Stimulated activated CD4-positive, alpha-beta T cell treated with anti-CD3 and anti-CD28 coated beads, Interleukin-1b, Interleukin-23, amount 100 ng/mL, for 1 hour (primary cell): Measurements from ENCODE around the gene DOCK4.

Experiments used
- DNase-seq, 2 donors: peaks; one replicate each; pipeline ENCODE4 v3.0.0-alpha.2; 2020; ENCODE audit warnings: low read depth in 2 of 2

DOCK4 gene

DNA sequence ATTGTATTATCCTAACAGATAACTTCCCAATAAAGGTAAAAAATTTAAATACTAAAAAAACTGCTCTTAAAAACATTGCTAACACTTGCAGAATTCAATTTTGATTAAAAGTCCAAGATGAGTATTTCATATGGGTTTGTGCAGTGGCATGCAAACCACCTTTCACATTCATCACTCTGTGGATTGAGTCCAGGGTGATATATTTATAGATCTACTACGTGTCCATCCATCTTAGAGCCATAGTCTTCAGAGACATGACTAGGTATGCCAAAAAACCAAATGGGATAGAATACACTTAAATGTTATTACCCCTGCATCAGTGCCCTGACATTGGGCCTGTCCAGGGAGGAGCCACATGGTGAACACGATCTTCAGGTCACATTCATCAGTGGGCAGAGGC, 96.0 kb downstream of the DOCK4 start:
- no peak for DNase-seq

DNA sequence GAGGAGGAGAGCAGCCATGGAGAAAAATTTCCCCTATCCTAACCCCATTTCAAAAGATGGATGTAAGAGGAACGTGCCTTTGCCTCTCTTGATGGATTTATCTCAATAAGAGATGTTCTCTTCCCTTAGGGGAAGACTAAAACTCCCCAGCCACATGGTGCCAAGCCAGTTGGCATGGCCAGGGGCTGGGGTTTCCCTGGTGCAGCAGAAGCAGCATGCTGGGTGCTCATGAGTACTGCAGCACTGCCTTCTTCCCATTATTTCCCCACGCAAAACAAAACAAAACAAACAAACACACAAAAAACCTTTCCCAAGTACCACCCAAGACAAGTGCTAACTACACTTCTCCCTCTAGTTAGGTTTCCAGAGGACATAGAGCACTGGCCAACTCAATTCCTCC, 97.2 kb downstream of the DOCK4 start:
- no peak for DNase-seq

DNA sequence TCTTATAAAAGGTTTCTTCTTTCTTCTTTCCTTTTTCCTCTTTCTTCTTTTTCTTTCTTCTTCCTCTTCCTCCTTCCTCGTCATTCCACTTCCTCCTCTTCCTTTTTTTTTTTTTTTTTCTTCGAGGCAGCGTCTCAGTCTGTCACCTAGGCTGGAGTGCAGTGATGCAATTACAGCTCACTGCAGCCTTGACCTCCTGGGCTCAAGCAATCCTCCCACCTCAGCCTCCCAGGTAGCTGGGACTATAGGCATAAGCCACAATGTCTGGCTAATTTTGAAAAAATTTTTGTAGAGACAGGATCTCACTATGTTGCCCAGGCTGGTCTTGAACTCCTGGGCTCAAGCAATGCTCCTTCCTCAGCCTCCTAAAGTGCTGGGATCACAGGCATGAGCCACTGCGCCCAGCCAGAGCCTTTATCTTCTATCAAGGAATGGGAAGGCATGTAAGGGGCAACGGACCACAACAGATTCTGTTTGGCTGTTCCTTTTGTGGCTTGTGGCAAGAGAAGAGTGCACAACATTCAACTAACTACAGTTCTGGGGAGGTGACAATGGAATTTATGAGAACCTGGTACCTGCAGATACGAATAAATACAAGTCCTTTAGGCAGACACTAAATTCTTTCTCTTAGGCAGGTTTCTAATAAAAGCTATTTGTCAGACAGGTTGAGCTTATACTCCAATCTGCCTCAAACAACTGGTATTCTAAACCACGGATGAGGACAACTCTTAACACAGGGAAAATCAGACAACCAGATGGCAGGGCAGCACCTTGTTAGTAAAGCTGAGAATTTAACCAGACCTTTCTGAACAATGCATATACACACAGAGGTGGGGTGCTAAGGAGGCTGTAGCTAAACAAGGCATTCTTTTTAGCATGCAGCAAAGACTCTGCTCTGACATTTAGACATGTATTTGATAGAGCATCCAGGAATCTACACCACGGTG, 100.3 kb downstream of the DOCK4 start:
- DNase-seq = no peak

DNA sequence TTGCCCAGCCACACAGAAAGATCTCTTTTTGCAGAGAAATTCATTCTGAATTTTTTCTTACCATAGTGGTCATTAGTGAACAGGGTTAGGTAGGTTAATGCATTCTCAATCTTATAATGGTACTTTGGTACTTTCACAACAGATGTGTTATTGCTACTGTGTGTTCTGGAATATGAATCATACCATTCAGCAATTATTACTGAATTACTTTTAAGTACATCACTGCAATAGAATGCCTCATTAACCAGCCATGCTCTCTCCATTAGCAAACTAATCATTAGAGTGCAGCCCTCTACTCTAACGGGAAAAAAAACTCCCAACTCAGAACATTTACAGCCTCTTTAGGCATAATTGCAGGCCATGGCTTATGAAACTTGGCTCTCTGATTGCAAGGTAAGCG, 102.1 kb downstream of the DOCK4 start:
- no peak for DNase-seq

DNA sequence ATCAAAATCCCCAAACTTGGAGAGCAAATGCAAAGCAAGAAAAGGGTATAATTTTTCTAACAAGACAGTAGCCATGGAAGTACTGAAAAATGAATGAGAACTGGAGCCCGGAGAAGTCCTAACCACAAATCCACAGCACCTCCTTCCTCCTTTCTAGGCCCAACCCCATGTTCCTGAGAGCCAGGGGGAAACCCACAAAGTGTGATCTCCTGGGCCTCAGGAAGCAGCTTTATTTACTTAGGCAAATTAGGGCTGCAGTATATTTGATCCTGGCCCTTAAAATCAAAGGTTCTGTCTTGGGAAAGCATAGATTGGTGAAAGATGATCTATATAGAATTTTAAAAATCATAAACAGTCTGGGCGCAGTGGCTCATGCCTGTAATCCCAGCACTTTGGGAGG, 103.0 kb downstream of the DOCK4 start:
- no peak for DNase-seq

DNA sequence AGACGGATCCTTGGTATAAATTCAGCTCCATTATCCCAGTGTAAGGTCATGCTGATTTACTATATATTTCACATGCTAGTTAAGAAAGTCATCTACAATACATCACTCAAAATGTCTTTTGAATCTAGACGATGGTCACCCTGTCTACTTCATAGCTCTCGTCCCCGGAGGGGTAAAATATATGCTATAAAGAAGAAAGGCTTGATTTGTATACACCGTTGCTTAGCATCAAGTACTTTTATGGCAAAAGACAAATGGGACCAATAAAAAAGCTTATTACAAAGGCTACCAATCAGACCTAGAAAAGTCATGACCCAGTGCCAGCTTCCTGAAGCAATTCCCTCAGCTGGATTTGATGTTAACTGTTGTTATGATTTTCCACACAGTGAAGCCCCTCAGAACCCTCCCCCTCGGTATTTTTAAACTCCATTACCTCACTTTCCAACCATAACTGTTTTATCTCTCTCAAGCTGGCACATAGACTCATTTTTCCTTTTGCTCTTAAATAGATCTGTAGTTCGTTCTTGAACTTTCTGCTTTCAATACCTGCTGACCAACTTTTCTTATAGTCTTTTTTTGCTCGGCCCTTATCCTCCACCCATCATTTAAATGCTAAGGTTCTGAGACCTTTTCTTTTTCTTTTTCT, 104.9 kb downstream of the DOCK4 start:
- no peak for DNase-seq

DNA sequence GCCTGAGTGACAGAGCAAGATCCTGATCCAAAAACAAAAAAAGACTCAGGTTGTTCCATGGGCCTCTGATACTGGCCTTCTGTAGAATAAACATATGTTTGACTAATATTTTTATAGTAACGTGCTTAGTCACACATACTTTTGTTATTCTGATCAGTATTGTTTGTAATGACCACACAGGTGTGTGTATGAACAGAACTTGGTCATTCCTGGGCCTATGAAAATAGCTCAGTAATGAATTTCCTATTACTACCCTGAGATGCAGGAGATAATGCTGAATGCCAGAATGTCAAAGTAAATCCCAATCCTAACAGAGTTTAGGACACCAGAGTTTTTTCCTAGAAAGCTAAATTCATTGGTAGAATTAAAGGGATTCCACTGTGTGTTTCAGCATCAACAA, 108.7 kb downstream of the DOCK4 start:
- DNase-seq = no peak

DNA sequence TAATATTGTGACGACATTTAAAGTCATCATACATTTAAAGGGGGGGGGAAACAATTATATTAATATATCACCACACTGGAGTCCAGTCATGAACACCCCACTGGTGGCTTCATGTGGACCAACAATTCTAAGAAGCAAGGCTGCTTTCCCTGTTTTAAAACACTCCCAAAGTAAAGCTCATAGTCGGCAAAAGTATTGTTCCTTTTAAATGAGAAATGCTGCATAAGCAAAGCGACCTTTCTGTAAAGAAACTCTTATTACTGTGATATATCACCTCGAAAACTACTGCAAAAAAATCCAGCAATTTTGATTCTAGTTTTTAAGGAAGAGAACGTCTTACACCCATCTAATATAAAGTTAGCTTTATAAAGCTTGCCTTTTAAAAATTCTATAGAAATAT, 112.8 kb downstream of the DOCK4 start:
- DNase-seq = no peak

DNA sequence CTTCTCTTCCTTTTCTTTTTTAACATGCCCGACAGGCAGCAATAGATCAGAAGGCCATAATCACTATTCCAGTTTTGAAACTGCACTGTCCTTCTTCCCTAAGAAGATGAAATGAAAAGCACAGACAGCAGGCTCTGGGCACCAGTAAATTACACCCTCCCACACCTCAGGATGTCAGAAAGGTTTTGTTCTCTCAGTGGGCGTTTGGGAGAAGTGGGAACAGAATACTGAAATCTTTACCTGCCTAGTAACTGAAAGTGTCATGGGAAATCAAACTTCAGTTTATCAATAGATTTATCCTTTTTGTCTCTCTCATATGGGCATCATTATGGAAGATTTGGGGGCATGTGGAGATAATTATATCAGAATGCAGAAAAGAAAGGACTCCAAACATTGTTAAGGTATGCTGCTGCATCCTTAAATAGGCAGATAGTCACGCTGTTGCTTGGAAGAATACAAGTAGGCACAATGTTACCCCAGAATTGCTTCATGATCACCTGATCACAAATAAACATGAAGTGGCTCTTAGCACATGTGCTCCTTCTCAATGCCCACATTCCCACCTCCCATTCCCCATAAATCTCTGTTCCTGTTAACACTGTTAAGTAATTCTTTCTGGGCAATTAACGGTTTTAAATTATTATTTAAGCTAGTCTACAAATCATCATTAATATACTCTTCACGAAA, 113.3 kb downstream of the DOCK4 start:
- DNase-seq = no peak

DNA sequence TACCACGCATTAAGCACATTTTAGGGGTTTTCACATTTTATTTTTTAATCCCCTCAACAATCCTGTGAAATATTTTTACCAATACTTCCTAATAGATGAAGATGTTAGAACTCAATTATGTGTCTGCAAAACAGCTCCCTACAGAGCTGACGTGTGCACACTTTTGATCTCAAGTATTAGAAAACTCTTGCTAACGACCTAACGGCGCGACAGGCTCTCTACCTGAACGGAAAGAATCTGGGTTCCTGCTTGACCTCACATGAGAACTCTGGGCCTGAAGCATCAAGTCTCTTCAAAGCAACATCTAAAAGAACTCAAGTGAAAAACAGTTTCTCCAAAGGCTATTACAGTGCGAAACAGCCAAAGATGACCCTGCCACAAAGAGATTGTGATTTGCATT, 113.9 kb downstream of the DOCK4 start:
- DNase-seq = no peak

DNA sequence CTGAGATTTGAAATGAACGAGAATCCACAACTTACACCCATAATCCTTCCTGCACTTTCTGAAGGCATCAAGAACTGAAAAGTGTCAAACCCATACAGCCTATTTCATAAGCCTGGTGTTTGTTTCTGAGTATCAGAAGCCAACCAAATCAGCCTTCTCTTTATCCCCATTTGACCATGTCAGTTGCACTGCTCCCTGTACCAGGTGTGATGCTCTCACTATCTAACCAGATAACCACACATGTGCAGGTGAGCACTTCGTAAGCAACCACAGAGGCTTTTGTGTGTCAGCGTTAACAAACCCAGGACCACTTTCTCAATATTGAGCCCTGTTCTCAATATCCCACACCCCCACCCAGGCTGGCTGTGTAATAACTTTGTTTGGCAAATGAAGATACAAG, 114.4 kb downstream of the DOCK4 start:
- DNase-seq = no peak

DNA sequence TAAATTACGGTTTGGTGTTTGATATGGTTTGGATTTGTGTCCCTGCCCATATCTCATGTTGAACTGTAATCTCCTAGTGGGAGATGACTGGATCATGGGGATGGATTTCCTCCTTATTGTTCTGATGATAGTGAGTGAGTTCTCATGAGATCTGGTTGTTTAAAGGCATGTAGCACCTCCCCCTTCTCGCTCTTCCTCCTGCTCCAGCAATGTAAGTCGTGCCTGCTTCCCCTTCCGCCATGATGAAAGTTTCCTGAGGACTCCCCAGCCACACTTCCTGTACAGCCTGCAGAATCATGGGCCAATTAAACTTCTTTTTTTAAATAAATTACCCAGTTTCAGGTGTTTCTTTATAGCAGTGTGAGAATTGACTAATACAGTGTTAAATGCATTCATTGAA, 116.6 kb downstream of the DOCK4 start:
- no peak for DNase-seq

DNA sequence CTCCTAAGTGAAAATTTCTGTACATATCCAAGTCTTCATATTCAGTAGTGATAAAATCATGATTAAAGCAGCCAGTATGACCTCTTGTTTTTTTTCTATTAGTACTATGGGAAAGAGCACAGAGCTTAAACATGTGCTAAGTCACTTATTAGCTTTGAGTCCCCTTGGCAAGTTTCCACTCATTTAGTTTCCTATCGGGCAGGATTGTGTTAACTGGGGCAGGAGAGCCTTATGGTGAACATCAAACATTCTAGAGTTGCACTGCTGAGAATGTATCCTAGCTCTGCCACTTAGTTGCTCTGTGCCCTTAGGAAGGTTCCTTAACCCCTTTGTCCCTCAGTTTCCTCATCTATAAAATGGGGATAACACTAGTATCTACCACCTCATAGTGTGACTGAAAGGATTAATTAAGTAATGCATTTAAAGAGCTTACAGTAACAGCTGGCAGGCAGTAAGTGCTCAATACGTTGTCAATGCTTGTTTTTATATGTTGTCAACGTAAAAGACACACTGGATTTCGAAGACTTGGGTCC, 117.6 kb downstream of the DOCK4 start:
- DNase-seq = no peak

DNA sequence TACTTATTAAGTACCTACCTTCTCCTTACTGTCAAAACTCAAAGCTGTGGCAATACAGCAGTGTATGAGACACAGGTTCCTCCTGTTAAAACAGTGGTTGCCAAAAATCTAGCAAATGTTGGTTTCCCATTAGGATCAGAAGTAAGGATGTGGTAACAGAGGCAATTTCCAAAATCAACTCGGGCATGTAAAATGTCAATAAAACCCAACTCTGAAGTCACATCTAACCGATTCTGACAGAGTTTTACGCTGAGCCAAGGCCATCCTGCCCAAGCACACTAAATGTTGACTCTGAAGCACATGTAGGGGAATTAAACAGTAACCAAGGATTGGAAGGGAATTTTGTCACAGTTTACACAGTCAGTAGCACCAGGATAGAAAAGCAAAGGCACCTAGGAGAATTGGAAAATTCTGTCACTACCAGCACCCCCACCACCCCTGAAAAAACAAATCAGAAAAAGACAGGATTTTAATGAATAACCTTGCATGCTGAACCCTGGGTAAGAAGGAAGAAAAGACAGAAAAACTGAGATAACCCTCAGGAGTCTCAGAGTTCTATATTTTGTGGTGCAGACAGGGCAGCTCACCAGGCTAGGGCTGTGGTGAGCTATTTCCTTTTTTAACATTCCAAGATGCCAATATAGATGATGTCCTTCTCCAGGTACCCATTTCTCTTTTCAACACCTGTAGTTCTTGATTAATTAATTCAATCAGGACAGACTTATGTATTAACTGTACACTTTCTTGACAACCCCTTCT, 119.5 kb downstream of the DOCK4 start:
- no peak for DNase-seq

DNA sequence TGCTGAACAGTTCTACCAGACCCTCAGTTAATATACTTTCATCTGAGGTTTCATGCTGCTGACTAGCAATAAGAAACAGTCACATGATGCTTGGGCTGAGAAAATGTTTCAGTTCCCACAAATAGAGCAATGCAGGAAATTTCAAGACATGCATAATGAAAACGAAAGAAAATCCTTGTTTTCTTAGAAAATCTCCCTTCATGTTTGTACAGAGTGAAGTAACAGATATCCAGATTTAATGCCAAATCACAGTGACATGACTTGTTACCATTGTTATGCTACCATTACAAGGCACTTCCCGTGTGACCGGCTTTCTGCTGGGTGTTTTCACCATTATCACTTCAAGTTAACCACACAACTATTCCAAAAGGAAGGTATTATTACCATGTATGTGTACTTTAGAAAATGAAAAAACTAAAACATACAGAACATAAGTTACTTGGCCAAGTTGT, 121.7 kb downstream of the DOCK4 start:
- no peak for DNase-seq

DNA sequence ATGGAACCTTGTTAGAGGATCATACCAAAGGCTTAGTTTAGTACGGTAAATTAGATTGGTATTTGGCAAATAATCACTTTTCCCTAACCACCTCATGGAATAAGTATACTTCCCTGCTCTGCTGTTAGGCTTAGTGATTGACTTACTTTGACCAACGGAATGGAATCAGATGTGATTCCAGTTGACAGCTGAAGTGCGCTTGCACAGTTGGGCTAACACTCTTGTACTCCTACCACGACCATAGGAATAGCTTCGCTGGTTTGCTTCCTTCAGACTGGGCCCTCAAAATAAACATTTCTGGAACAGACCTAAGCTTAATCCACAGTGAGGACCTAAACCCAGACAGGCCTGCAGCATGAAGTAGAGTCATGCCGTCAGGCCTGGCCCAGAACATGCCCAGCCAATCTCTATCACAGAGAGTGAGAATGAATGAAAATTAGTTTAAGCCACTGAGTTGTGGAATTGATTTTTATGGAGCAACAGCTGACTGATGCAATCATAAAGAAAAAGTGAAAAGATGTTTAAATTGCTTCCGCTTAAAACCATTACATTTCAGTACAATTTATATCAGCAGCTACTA, 122.3 kb downstream of the DOCK4 start:
- no peak for DNase-seq

DNA sequence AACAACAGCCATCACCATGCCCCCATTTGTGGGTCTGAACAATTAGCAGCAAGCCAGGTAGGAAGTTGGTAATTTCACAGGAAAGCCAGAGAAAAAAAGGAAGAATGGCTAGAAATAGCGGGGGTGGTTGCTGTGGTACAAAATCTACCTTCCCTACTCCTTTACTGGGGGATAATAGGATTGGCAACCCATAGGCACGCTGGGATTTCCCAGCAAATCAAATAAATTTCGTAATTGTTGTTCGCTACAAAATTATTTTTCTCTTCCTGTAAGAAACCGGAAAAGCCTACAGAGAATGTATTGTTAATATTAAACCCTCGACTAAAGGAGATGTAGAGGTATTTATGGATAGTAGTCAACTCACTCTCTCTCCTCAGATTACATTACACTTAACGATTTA, 123.9 kb downstream of the DOCK4 start:
- DNase-seq = no peak

DNA sequence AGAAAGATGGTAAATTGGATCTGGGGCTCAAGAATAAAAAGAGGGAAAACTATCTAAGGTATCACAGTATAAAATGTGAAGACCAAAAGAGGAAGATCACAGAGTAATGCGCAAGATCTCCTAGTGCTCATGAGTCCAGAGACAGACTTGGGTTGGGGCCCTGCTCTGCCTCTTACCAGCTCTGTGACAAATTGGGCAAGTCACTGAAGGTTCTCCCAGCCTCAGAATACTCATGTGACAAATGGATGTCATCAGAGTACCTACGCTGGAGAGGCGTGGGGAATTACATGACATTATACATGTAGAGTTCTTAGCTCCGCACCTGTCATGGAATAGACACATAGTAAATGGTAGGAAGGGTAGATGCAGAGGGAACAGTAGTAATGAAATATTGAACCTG, 124.4 kb downstream of the DOCK4 start:
- DNase-seq = no peak

DNA sequence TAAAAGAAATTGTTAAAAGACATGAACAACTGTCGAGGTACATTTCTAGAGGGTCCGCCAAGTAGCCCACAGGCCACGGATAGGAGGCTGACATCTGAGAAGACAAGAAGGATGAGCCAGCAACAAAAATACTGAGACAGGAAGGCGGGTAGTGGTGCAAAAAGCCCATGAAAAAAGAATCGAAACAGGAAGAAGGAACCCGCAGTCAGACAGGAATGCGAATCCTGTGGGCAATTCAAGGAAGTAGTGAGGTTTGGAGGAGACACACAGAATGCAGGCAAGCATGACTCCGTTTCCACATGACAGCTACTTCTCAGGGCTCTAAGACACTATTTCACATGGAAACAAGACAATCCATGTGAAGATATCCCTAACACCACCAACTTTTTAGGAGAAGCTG, 125.2 kb downstream of the DOCK4 start:
- DNase-seq = no peak

DNA sequence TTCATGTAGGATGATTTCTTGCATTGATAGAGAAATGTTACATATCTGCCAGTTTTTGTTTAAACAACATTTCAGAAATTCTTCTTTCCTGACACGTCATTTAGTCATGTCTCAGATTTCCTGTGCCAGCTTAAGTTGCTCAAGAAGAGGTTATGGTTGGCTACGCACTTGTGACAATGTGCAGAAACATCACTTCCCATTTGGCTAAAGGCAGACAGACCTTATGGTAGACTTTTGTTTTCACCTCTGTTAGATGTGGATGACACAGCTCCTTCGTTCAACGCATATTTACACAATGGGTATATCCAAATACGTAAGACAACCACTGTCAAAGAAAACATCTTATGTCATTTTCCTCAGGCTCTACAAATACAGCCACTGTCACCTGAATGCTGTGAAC, 125.8 kb downstream of the DOCK4 start:
- DNase-seq = no peak

DNA sequence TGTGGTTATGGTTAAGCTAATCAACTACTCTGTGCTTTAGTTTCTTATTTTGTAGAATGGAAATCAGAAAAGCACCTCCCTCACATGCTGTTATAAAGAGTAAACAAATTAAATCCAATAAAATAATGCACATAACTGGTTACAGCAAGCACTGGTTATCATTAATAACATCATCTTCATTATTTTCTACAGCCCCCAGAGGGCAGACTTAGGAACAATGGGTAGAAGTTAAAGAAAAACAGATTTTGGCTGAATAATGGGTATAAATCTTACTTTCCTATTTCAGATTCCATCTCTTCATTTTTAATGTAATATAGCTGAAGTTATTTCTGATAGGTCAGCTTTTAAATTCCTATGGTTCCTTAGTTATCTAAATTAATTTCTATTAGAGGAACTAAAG, 126.5 kb downstream of the DOCK4 start:
- no peak for DNase-seq
